ENCODE data around the gene TEX101. TPM values are rescaled to one million over a fixed set of nuclear protein-coding genes. Genes with fewer than 3 reads are reported as not detected.
"Not testable (repeated sequence)": the region's sequence is repeated elsewhere in the genome, so short reads cannot be mapped to it uniquely, and the experiment has no call there.

The TEX101 gene
- total RNA-seq, 4 donors from 2014 or later, result 0.81 TPM; not detected in 3

DNA sequence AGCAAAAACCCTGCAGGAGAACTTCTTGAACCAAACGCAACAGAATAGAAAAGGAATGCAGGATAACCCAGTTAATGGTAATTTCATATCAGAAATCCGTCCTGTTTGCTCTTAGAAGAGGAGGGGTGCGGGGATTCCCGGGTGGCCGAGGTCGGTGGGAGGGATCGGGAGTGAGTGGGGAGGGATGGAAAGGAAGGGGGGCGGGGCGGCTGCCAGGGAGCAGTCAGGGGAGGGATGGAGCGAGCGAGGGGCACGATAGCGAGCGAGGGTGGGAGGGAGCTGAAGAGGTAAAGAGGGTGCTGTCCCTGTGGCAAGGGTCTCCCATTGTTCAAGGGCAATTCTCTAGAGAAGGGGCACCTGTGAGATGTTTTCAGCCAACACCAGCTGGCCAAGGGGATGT is 34.7 kb upstream of the TEX101 start:
- Histone ChIP-seq H3K9me3 (no peaks in the 10 kb centered on the region), H3K27ac (no peak overlapping the region), H3K36me3 (no peaks in the 10 kb centered on the region), H3K27me3 (no peaks in the 10 kb centered on the region), H3K4me1 (no peaks in the 10 kb centered on the region), H3K4me3 (replicated peaks in 1 of 3) (no peak overlapping the region)
- WGBS, 2 donors, result 39 to 51% methylated on average over 14 of the region's 14 CpGs
- TF ChIP-seq POLR2A (IDR thresholded peaks at IDR 0.05) (no peak), CTCF (IDR thresholded peaks at IDR 0.05) (no peak)
- DNase-seq, result no peak
- intact Hi-C loops (cut with DNase I), result no loop called here

GRCh38 chr19:43380771-43381386 is 33.8 kb upstream of the TEX101 start:
- intact Hi-C loops (cut with DNase I), result no loop called here
- WGBS, 2 donors, result 38 to 42% methylated on average over 4 of the region's 4 CpGs
- Histone ChIP-seq H3K4me1 (no peaks in the 10 kb centered on the region), H3K36me3 (no peaks in the 10 kb centered on the region), H3K27me3 (no peaks in the 10 kb centered on the region), H3K27ac (no peak overlapping the region), H3K4me3 (replicated peaks in 1 of 3) (no peak overlapping the region), H3K9me3 (no peaks in the 10 kb centered on the region)
- DNase-seq, result no peak
- no peak for TF ChIP-seq POLR2A (IDR thresholded peaks at IDR 0.05)
- no peak for TF ChIP-seq CTCF (IDR thresholded peaks at IDR 0.05)

- H3K27me3 ChIP-seq; H3K27ac ChIP-seq; H3K36me3 ChIP-seq; DNase-seq; H3K9me3 ChIP-seq; H3K4me1 ChIP-seq; H3K4me3 ChIP-seq (replicated peaks in 1 of 3); intact Hi-C loops (cut with DNase I): not testable (repeated sequence)
- WGBS, 2 donors, result 55 to 78% methylated on average over 10 to 12 of the region's 12 CpGs
Observed at GRCh38 chr19:43382586-43383216, 32.0 kb upstream of the TEX101 start.

DNA sequence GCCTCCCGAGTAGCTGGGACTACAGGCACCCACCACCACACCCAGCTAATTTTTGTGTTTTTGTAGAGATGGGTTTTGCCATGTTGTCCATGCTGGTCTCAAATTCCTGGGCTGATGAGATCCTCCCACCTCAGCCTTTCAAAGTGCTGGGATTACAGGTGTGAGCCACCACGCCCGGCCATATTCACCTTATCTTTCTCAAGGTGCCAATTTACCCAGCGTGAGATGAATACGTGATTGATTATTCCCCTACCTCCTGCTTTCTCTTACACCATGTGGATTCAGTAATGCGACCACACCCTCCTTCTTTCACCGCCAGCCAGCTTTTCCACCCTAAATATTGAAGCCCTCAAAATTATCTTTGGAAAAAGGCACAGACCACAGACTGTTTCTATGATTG is 31.4 kb upstream of the TEX101 start:
- H3K36me3 ChIP-seq; H3K9me3 ChIP-seq; intact Hi-C loops (cut with DNase I); H3K4me1 ChIP-seq; H3K4me3 ChIP-seq (replicated peaks in 1 of 3); DNase-seq; H3K27ac ChIP-seq; H3K27me3 ChIP-seq: not testable (repeated sequence)
- 86% methylated on average over 7 of the region's 7 CpGs for WGBS, 2 donors

- H3K9me3 ChIP-seq; intact Hi-C loops (cut with DNase I); H3K27me3 ChIP-seq; DNase-seq; H3K4me1 ChIP-seq; H3K4me3 ChIP-seq (replicated peaks in 1 of 3); H3K36me3 ChIP-seq; H3K27ac ChIP-seq: not testable (repeated sequence)
- WGBS, 2 donors, result 83 to 89% methylated on average over 2 to 3 of the region's 3 CpGs
Observed at GRCh38 chr19:43383759-43384158, 30.9 kb upstream of the TEX101 start.

DNA sequence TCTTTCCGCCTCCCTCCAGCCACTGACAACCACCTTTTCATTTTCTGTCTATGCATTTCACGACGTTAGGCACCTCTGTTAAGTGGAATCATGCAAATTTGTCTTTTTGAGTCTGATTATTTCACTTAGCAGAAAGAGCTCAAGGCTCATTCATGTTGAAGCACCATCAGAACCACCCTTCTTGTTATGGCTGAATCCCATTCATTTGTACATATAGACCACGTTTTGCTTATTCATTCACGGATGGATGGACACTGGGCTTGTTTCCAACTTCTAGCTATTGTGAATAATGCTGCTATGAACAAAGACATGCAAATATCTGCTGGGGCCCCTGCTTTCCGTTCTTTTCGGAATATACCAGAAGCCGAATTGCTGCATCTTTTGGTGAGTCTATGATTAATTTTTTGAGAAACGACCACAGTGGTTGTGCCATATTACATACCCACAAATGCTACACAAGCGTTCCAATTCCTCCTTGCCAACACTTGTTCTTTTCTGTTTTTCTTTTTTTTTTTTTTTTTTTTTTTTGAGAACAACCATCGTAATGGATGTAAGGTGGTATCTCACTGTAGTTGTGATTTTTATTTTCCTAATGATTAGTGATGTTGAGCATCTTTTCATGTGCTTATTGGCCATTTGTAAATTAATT is 23.7 kb upstream of the TEX101 start:
- H3K4me3 ChIP-seq (replicated peaks in 1 of 3); intact Hi-C loops (cut with DNase I): not testable (repeated sequence)
- 38 to 43% methylated on average over 11 of the region's 11 CpGs for WGBS, 2 donors

GRCh38 chr19:43391552-43391935 is 23.1 kb upstream of the TEX101 start:
- H3K4me1 ChIP-seq; H3K27ac ChIP-seq; H3K36me3 ChIP-seq; H3K9me3 ChIP-seq; DNase-seq; H3K27me3 ChIP-seq; intact Hi-C loops (cut with DNase I); H3K4me3 ChIP-seq (replicated peaks in 1 of 3): not testable (repeated sequence)
- WGBS, 2 donors, result 70 to 83% methylated on average over 6 of the region's 6 CpGs

More for the DNA sequence above, 23.7 kb upstream of the TEX101 start:
- not testable (repeated sequence) for H3K27ac ChIP-seq, H3K4me1 ChIP-seq, H3K27me3 ChIP-seq, H3K9me3 ChIP-seq, H3K36me3 ChIP-seq, DNase-seq

DNA sequence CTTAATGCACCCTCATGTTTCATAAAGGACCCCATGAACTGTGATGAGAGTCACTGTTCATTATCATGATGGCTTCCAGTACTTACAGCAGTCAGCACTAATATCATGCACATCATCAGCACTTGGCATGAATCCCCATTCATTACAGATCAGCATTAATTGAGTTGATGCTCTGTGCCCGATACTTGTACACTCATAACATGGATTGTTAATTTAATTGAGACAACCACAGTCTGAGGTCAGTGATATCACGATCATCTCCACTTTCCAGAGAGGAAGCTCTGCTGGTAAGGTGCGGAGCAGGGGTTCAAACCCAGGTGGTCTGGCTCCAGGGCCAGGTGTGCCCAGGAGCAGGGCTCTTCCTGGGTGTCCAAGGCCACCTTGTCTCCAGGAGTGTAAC is 21.2 kb upstream of the TEX101 start:
- DNase-seq; H3K4me1 ChIP-seq; H3K4me3 ChIP-seq (replicated peaks in 1 of 3); H3K36me3 ChIP-seq; H3K27me3 ChIP-seq; H3K9me3 ChIP-seq; intact Hi-C loops (cut with DNase I); H3K27ac ChIP-seq: not testable (repeated sequence)
- whole genome bisulfite sequencing, 2 donors, result 79% methylated on average over 3 of the region's 3 CpGs; no CpG with 5 or more reads in 1 of the 2 donors

Measured in thyroid gland (tissue), 4 donors.